ENCODE results near the gene MED13L. TPM values are rescaled to one million over a fixed set of nuclear protein-coding genes. Genes with fewer than 3 reads are reported as not detected.
A peak's percentile ranks its signal among the peaks of the same experiment; 100 is the strongest.

The MED13L gene
- polyA plus RNA-seq, 1 of the 3 experiments (the other 2 are of a cell fraction) = 17.1 TPM

- no peak for TF ChIP-seq PBX3 (IDR thresholded peaks at IDR 0.05)
Measured at GRCh38 chr12:116002890-116003536, 274.5 kb downstream of the MED13L start (continued).

GRCh38 chr12:116000252-116000651 is 277.2 kb downstream of the MED13L start:
- ChIA-PET POLR2A (no interaction called here), CTCF (interaction anchor here (0.6 kb wide), 1 partner anchor 144 kb away, joined by 3 read pairs; no protein-coding TSS in a partner anchor)
- Histone ChIP-seq H3K4me3 (ENCODE audit: low read depth in 2 of 2, low read length in 1 of 2) (no peak overlapping the region), H2AFZ (ENCODE audit: low read depth) (no peak overlapping the region), H4K20me1 (ENCODE audit: insufficient read depth) (peaks cover 8% of the 10 kb centered on the region; the same call in 1 of the 2 replicates), H3F3A (replicated peaks; ENCODE audit: insufficient read depth) (peaks cover 26% of the 10 kb centered on the region), H3K9ac (no peak overlapping the region), H3K9me3 (no peaks in the 10 kb centered on the region), H3K36me3 (replicated peaks in 1 of 2; ENCODE audit: control insufficient read depth in 1 of 2, insufficient read depth in 2 of 2, low read length in 1 of 2) (peaks cover 36 to 67% of the 10 kb centered on the region in 2 experiments), H3K27me3 (ENCODE audit: insufficient read depth) (no peaks in the 10 kb centered on the region), H3K4me1 (ENCODE audit: control insufficient read depth in 1 of 2, insufficient read depth in 2 of 2, low read depth in 1 of 2, low read length in 1 of 2) (0 out of 4 replicates have a peak, but pooled peaks cover 0 to 5% of the 10 kb centered on the region in 2 experiments), H3K9me2 (no peaks in the 10 kb centered on the region), H3K4me2 (no peak overlapping the region), H3K27ac (ENCODE audit: low read depth in 2 of 2, low read length in 1 of 2) (peak overlapping the region in 1 of 2 experiments; percentile 0; a peak in 1 of 4 replicates), H3K79me2 (ENCODE audit: insufficient read depth) (peaks cover 43% of the 10 kb centered on the region)
- WGBS (ENCODE audit: low lambda C conversion rate) = 85% methylated on average over 5 of the region's 5 CpGs
- no peak for DNase-seq
- TF ChIP-seq EP300 (IDR thresholded peaks at IDR 0.05; ENCODE audit: borderline replicate concordance in 1 of 2, low read depth in 1 of 2, low read length in 1 of 2) (no peak), POLR2AphosphoS5 (IDR thresholded peaks at IDR 0.05; ENCODE audit: low read depth, low read length) (no peak), SMC3 (IDR thresholded peaks at IDR 0.05; ENCODE audit: low read depth, low read length) (no peak), GATA2 (CRISPR knock-in tag; IDR thresholded peaks at IDR 0.05) (no peak), RFX5 (IDR thresholded peaks at IDR 0.05; ENCODE audit: low read length) (no peak), USF1 (IDR thresholded peaks at IDR 0.05; ENCODE audit: borderline replicate concordance, low read depth) (no peak), IRF3 (IDR thresholded peaks at IDR 0.05; ENCODE audit: low read depth, low read length) (no peak), CHD2 (IDR thresholded peaks at IDR 0.05; ENCODE audit: low read length, partially characterized antibody) (no peak), ZBTB33 (IDR thresholded peaks at IDR 0.05; ENCODE audit: borderline replicate concordance, low read depth) (no peak), MEF2A (IDR thresholded peaks at IDR 0.05; ENCODE audit: borderline replicate concordance, low read depth) (no peak), REST (IDR thresholded peaks at IDR 0.05; ENCODE audit: low read depth, low read length) (no peak), RXRA (IDR thresholded peaks at IDR 0.05; ENCODE audit: borderline replicate concordance, low read depth) (no peak), USF2 (IDR thresholded peaks at IDR 0.05; ENCODE audit: borderline replicate concordance, low read depth, low read length) (no peak), FOXM1 (IDR thresholded peaks at IDR 0.05; ENCODE audit: low read depth) (no peak), RCOR1 (IDR thresholded peaks at IDR 0.05; ENCODE audit: low read length) (no peak), EZH2phosphoT487 (IDR thresholded peaks at IDR 0.05; ENCODE audit: borderline replicate concordance, low read depth) (no peak), TCF12 (IDR thresholded peaks at IDR 0.05) (no peak), MXI1 (IDR thresholded peaks at IDR 0.05; ENCODE audit: low read depth, low read length) (no peak), TEAD4 (IDR thresholded peaks at IDR 0.05; ENCODE audit: borderline replicate concordance, insufficient read depth) (no peak)

Measured in SK-N-SH (cell line).